ENCODE results near the gene MEI1.
"Not testable (repeated sequence)": the region's sequence is repeated elsewhere in the genome, so short reads cannot be mapped to it uniquely, and the experiment has no call there.

The MEI1 gene

GRCh38 chr22:41833369-41834004 lies 134.2 kb downstream of the MEI1 start:
- no peak for DNase-seq (ENCODE audit: low read depth, low spot score)
- no peak for TF ChIP-seq SUZ12 (IDR thresholded peaks at IDR 0.05; ENCODE audit: extremely low read depth, insufficient read depth, insufficient read length)
- no peak for TF ChIP-seq ZNF274 (IDR thresholded peaks at IDR 0.05; ENCODE audit: low read depth, low read length)
- no peak for TF ChIP-seq YY1 (IDR thresholded peaks at IDR 0.05; ENCODE audit: insufficient read depth, insufficient read length)

GRCh38 chr22:41834005-41834944 lies 135.0 kb downstream of the MEI1 start:
- Histone ChIP-seq H3K9ac (ENCODE audit: insufficient read length, low read depth) (peak overlapping the region; percentile 98), H3K4me3 (ENCODE audit: insufficient read length, low read depth) (peak overlapping the region; percentile 87), H3K4me1 (ENCODE audit: insufficient read depth, insufficient read length) (no peaks in the 10 kb centered on the region), H3K9me3 (ENCODE audit: insufficient read depth, low read length) (peaks cover 7% of the 10 kb centered on the region; the same call in 1 of the 2 replicates), H3K27me3 (ENCODE audit: insufficient read depth, insufficient read length) (no peaks in the 10 kb centered on the region), H3K36me3 (ENCODE audit: insufficient read depth, insufficient read length, low read length) (peaks cover 31% of the 10 kb centered on the region)
- TF ChIP-seq ZNF274 (IDR thresholded peaks at IDR 0.05; ENCODE audit: low read depth, low read length) (no peak), YY1 (IDR thresholded peaks at IDR 0.05; ENCODE audit: insufficient read depth, insufficient read length) (no peak), SUZ12 (IDR thresholded peaks at IDR 0.05; ENCODE audit: extremely low read depth, insufficient read depth, insufficient read length) (no peak)
- no peak for DNase-seq (ENCODE audit: low read depth, low spot score)

More at GRCh38 chr22:41833369-41834004, 134.2 kb downstream of the MEI1 start:
- peak overlapping the region; percentile 87 for H3K4me3 ChIP-seq (ENCODE audit: insufficient read length, low read depth)
- H3K9ac ChIP-seq (ENCODE audit: insufficient read length, low read depth), result peak overlapping the region; percentile 98
- peaks cover 7% of the 10 kb centered on the region; the same call in 1 of the 2 replicates for H3K9me3 ChIP-seq (ENCODE audit: insufficient read depth, low read length)
- H3K36me3 ChIP-seq (ENCODE audit: insufficient read depth, insufficient read length, low read length), result peaks cover 23% of the 10 kb centered on the region
- no peaks in the 10 kb centered on the region for H3K4me1 ChIP-seq (ENCODE audit: insufficient read depth, insufficient read length)
- H3K27me3 ChIP-seq (ENCODE audit: insufficient read depth, insufficient read length), result no peaks in the 10 kb centered on the region

- not testable (repeated sequence) for H3K27me3 ChIP-seq (ENCODE audit: insufficient read depth, insufficient read length); DNase-seq (ENCODE audit: low read depth, low spot score); H3K9me3 ChIP-seq (ENCODE audit: insufficient read depth, low read length); H3K4me3 ChIP-seq (ENCODE audit: insufficient read length, low read depth); H3K9ac ChIP-seq (ENCODE audit: insufficient read length, low read depth); H3K4me1 ChIP-seq (ENCODE audit: insufficient read depth, insufficient read length)
- peaks cover 35% of the 10 kb centered on the region for H3K36me3 ChIP-seq (ENCODE audit: insufficient read depth, insufficient read length, low read length)
Observed at GRCh38 chr22:41835462-41835861, 136.2 kb downstream of the MEI1 start.

GRCh38 chr22:41836551-41836950 lies 137.2 kb downstream of the MEI1 start:
- DNase-seq (ENCODE audit: low read depth, low spot score), result no peak
- Histone ChIP-seq H3K4me3 (ENCODE audit: insufficient read length, low read depth) (no peak overlapping the region), H3K9me3 (ENCODE audit: insufficient read depth, low read length) (peaks cover 4% of the 10 kb centered on the region; the same call in 1 of the 2 replicates), H3K9ac (ENCODE audit: insufficient read length, low read depth) (no peak overlapping the region), H3K27me3 (ENCODE audit: insufficient read depth, insufficient read length) (no peaks in the 10 kb centered on the region), H3K4me1 (ENCODE audit: insufficient read depth, insufficient read length) (no peaks in the 10 kb centered on the region), H3K36me3 (ENCODE audit: insufficient read depth, insufficient read length, low read length) (peaks cover 44% of the 10 kb centered on the region)
- TF ChIP-seq SUZ12 (IDR thresholded peaks at IDR 0.05; ENCODE audit: extremely low read depth, insufficient read depth, insufficient read length) (no peak), YY1 (IDR thresholded peaks at IDR 0.05; ENCODE audit: insufficient read depth, insufficient read length) (no peak), ZNF274 (IDR thresholded peaks at IDR 0.05; ENCODE audit: low read depth, low read length) (no peak)

- no peak for DNase-seq (ENCODE audit: low read depth, low spot score)
- no peaks in the 10 kb centered on the region for H3K27me3 ChIP-seq (ENCODE audit: insufficient read depth, insufficient read length)
- H3K9ac ChIP-seq (ENCODE audit: insufficient read length, low read depth), result no peak overlapping the region
- H3K36me3 ChIP-seq (ENCODE audit: insufficient read depth, insufficient read length, low read length), result peaks cover 55% of the 10 kb centered on the region
- H3K4me1 ChIP-seq (ENCODE audit: insufficient read depth, insufficient read length), result no peaks in the 10 kb centered on the region
- TF ChIP-seq YY1 (IDR thresholded peaks at IDR 0.05; ENCODE audit: insufficient read depth, insufficient read length), result no peak
- TF ChIP-seq ZNF274 (IDR thresholded peaks at IDR 0.05; ENCODE audit: low read depth, low read length), result no peak
- no peak for TF ChIP-seq SUZ12 (IDR thresholded peaks at IDR 0.05; ENCODE audit: extremely low read depth, insufficient read depth, insufficient read length)
- no peak overlapping the region for H3K4me3 ChIP-seq (ENCODE audit: insufficient read length, low read depth)
- H3K9me3 ChIP-seq (ENCODE audit: insufficient read depth, low read length), result no peaks in the 10 kb centered on the region
Observed at GRCh38 chr22:41838842-41839618, 139.7 kb downstream of the MEI1 start.

- no peaks in the 10 kb centered on the region for H3K9me3 ChIP-seq (ENCODE audit: insufficient read depth, low read length)
- no peak overlapping the region for H3K9ac ChIP-seq (ENCODE audit: insufficient read length, low read depth)
- H3K27me3 ChIP-seq (ENCODE audit: insufficient read depth, insufficient read length), result no peaks in the 10 kb centered on the region
- H3K4me1 ChIP-seq (ENCODE audit: insufficient read depth, insufficient read length), result no peaks in the 10 kb centered on the region
- DNase-seq (ENCODE audit: low read depth, low spot score), result no peak
- no peak for TF ChIP-seq ZNF274 (IDR thresholded peaks at IDR 0.05; ENCODE audit: low read depth, low read length)
- no peak for TF ChIP-seq YY1 (IDR thresholded peaks at IDR 0.05; ENCODE audit: insufficient read depth, insufficient read length)
- TF ChIP-seq SUZ12 (IDR thresholded peaks at IDR 0.05; ENCODE audit: extremely low read depth, insufficient read depth, insufficient read length), result no peak
- H3K36me3 ChIP-seq (ENCODE audit: insufficient read depth, insufficient read length, low read length), result peaks cover 50% of the 10 kb centered on the region
- H3K4me3 ChIP-seq (ENCODE audit: insufficient read length, low read depth), result no peak overlapping the region
Observed at GRCh38 chr22:41840216-41840615, 140.9 kb downstream of the MEI1 start.
